ENCODE measurements around the gene MCRIP2.

DNA sequence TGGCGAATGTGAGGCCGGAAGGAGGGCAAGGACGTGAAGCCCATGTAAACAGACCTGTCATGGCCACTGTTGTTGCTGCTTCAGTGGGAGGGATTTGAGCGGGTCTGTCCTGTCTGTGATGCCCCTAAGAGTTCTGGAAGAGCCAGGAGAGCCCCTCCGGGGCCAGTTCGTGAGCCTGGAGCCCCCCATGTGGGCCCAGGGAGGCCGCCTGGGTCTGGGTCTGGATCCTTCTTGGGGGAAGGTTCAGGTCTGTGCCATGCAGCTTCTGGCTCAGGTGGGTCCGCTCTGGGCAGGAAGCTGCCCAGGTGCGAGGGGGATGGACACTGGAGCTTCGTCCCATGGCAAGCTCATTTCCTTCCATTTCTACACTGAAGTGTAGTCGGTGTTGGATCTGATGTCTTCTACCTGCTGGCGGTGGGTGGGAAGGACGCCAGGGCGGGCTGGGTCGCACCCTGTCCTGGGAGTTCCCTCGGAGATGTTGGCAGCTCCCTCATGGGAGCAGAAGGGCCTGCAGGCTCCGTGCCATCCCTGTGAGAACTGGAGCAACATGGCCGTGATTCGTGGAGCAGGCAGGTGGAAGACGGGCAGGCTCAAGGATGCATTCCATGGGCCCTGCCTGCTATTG lies 22.0 kb upstream of the MCRIP2 start:
- TF ChIP-seq TEAD4 (IDR thresholded peaks at IDR 0.05) = no peak
- TF ChIP-seq RAD21 (IDR thresholded peaks at IDR 0.05; ENCODE audit: low read depth) = no peak
- TF ChIP-seq CEBPB (IDR thresholded peaks at IDR 0.05) = no peak
- no peak for TF ChIP-seq CREB1 (IDR thresholded peaks at IDR 0.05; ENCODE audit: low read depth)
- TF ChIP-seq, protein P1, sequence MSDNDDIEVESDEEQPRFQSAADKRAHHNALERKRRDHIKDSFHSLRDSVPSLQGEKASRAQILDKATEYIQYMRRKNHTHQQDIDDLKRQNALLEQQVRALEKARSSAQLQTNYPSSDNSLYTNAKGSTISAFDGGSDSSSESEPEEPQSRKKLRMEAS (IDR thresholded peaks at IDR 0.05) = no peak
- no peak for TF ChIP-seq YY1 (IDR thresholded peaks at IDR 0.05; ENCODE audit: low read depth)

All from Ishikawa (cell line).